SU-DHL-6 (cell line): ENCODE data around the gene HOXD12.

Experiments
- H2AFZ ChIP-seq: fragments of 200-600 bp; sonication (generic); 2 replicates; pipeline ENCODE4 v1.6.1; 2014; ENCODE audit warnings: low read depth, mild to moderate bottlenecking, moderate library complexity, mixed read lengths, antibody characterized with exemption, low read length; ENCODE audit not compliant: severe bottlenecking
- H3F3A ChIP-seq: fragments of 200-600 bp; shearing (Covaris generic); 2 replicates; pipeline ENCODE4 v1.6.0; 2016; ENCODE audit warnings: antibody characterized with exemption, mild to moderate bottlenecking; ENCODE audit not compliant: insufficient read depth
- H3K27ac ChIP-seq: fragments of 200-600 bp; sonication (generic); 2 replicates; pipeline ENCODE4 v1.5.1; 2016; ENCODE audit warnings: low read depth, mild to moderate bottlenecking, low read length, moderate library complexity, mixed read lengths
- H3K27me3 ChIP-seq: fragments of 200-600 bp; sonication (generic), shearing (Covaris generic); 2 replicates; pipeline ENCODE4 v1.6.0; 2014; ENCODE audit warnings: mild to moderate bottlenecking, low read length
- H3K36me3 ChIP-seq: fragments of 200-600 bp; sonication (generic); 2 replicates; pipeline ENCODE4 v1.6.1; 2014; ENCODE audit warnings: mild to moderate bottlenecking, low read length, mixed read lengths
- H3K4me2 ChIP-seq: fragments of 300-600, 200-600 bp; shearing (Covaris generic), sonication (generic); 2 replicates; pipeline ENCODE4 v1.6.0; 2014; ENCODE audit warnings: low read length, low read depth, mild to moderate bottlenecking; ENCODE audit not compliant: poor library complexity, severe bottlenecking
- H3K4me3 ChIP-seq: fragments of 200-600 bp; sonication (generic); 2 replicates; pipeline ENCODE4 v1.5.1; 2014; ENCODE audit warnings: antibody characterized with exemption, low read length, mild to moderate bottlenecking, mixed read lengths; ENCODE audit not compliant: insufficient read depth, poor library complexity, severe bottlenecking
- H3K79me2 ChIP-seq: fragments of 200-600 bp; sonication (generic); 2 replicates; pipeline ENCODE4 v1.6.1; 2014; ENCODE audit warnings: mild to moderate bottlenecking, low read length, moderate library complexity; ENCODE audit not compliant: insufficient read depth
- H3K9ac ChIP-seq: fragments of 200-600 bp; sonication (generic); 2 replicates; pipeline ENCODE4 v1.7.0; 2014; ENCODE audit warnings: mild to moderate bottlenecking, low read length
- H3K9me2 ChIP-seq: fragments of 200-600 bp; sonication (generic); replicated peaks from 2 replicates; pipeline ENCODE4 v1.6.1; 2014; ENCODE audit warnings: low read length; ENCODE audit not compliant: insufficient read depth
- H3K9me3 ChIP-seq: fragments of 200-600 bp; sonication (generic); 2 replicates; pipeline ENCODE4 v1.6.1; 2014; ENCODE audit warnings: low read length, mixed read lengths; ENCODE audit not compliant: insufficient read depth
- H4K20me1 ChIP-seq: fragments of 200-600 bp; sonication (generic); 2 replicates; pipeline ENCODE4 v1.6.1; 2014; ENCODE audit warnings: low read depth, mild to moderate bottlenecking, antibody characterized with exemption, low read length, moderate library complexity, mixed read lengths
- CTCF ChIP-seq: fragments of 200-600 bp; sonication (generic); IDR thresholded peaks from one replicate; pipeline ENCODE4 v1.5.1; 2017; ENCODE audit warnings: antibody characterized with exemption, mild to moderate bottlenecking, low read length, moderate library complexity; ENCODE audit not compliant: insufficient read depth, poor library complexity, severe bottlenecking
- EZH2phosphoT487 ChIP-seq: fragments of 200-600 bp; sonication (generic), shearing (Covaris generic); conservative IDR thresholded peaks from 2 replicates; pipeline ENCODE4 v1.6.1; 2018; ENCODE audit warnings: mild to moderate bottlenecking, antibody characterized with exemption, low read length, moderate library complexity, mixed read lengths

HOXD12 gene

DNA sequence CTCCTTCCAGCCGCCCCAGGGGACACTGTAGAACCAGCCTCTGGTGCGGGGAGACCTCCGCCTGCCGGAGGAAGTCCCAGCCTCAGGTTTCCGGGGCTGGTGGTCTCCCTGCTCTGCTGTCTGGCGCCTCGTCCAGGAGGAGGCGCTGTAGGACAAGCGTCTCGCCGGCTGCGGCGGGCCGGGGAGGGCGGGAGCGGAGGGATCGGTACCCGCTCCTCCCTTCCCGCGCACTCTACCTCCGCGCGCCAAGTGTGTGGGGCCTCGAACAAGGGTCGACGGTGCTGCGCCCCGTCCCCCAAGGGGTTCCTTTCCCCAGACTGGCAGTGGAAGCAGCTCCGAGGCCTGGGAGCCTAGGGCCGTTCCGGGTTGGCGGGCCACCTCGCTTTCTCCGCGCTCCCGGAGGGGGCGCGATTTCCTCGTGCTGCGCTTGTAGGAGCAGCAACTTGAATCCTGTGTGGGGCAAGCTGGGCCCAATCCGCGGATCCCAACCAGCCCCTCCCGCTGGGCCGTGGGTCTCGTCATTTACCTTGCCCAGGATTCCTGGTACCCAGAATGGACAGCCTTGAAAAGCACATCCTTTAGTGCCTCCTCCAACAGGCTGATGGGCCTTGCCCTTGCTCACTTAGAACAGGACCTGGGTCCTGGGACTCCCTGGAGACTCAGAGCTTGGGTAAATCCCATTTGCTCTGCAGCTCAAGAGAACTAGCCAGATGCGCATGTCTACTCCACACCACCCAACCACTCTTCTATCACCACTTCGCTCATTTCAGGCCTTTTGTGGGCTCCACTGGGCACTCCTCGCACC lies 41.1 kb downstream of the HOXD12 start:
- no peaks in the 10 kb centered on the region for H3F3A ChIP-seq
- H3K9me3 ChIP-seq: no peaks in the 10 kb centered on the region
- no peak overlapping the region for H3K4me3 ChIP-seq
- H3K9ac ChIP-seq: no peak overlapping the region
- H3K79me2 ChIP-seq: no peaks in the 10 kb centered on the region
- H2AFZ ChIP-seq: no peak overlapping the region
- H4K20me1 ChIP-seq: no peaks in the 10 kb centered on the region
- H3K9me2 ChIP-seq: no peaks in the 10 kb centered on the region
- no peaks in the 10 kb centered on the region for H3K27me3 ChIP-seq
- no peak overlapping the region for H3K27ac ChIP-seq
- TF ChIP-seq EZH2phosphoT487 (no peak), CTCF (peak; percentile 39)
- H3K4me2 ChIP-seq: no peak overlapping the region
- no peaks in the 10 kb centered on the region for H3K36me3 ChIP-seq

- H3F3A ChIP-seq: no peaks in the 10 kb centered on the region
- no peak for TF ChIP-seq EZH2phosphoT487
- TF ChIP-seq CTCF: no peak
- H2AFZ ChIP-seq: no peak overlapping the region
- H3K4me2 ChIP-seq: no peak overlapping the region
- no peaks in the 10 kb centered on the region for H3K36me3 ChIP-seq
- H3K27me3 ChIP-seq: no peaks in the 10 kb centered on the region
- no peak overlapping the region for H3K9ac ChIP-seq
- H3K9me2 ChIP-seq: no peaks in the 10 kb centered on the region
- H3K4me3 ChIP-seq: no peak overlapping the region
- H3K27ac ChIP-seq: no peak overlapping the region
- H3K9me3 ChIP-seq: no peaks in the 10 kb centered on the region
- no peaks in the 10 kb centered on the region for H3K79me2 ChIP-seq
- no peaks in the 10 kb centered on the region for H4K20me1 ChIP-seq
Observed at GRCh38 chr2:176142281-176142680, 42.7 kb downstream of the HOXD12 start.

- H3K9ac ChIP-seq: no peak overlapping the region
- no peak overlapping the region for H3K4me2 ChIP-seq
- no peak overlapping the region for H2AFZ ChIP-seq
- no peaks in the 10 kb centered on the region for H3F3A ChIP-seq
- H3K4me3 ChIP-seq: no peak overlapping the region
- H3K9me3 ChIP-seq: no peaks in the 10 kb centered on the region
- no peaks in the 10 kb centered on the region for H3K36me3 ChIP-seq
- TF ChIP-seq CTCF: no peak
- no peak for TF ChIP-seq EZH2phosphoT487
- H3K27me3 ChIP-seq: no peaks in the 10 kb centered on the region
- no peak overlapping the region for H3K27ac ChIP-seq
- no peaks in the 10 kb centered on the region for H4K20me1 ChIP-seq
- no peaks in the 10 kb centered on the region for H3K79me2 ChIP-seq
- H3K9me2 ChIP-seq: no peaks in the 10 kb centered on the region
Observed at GRCh38 chr2:176145085-176145969, 45.7 kb downstream of the HOXD12 start.
